Activated naive CD8-positive, alpha-beta T cell treated with anti-CD3 and anti-CD28 coated beads, Interleukin-2, amount 10 ng/mL, durations not matched to agents 7 days and 5 days (primary cell): Measurements from ENCODE around the gene RTN4. TPM values are rescaled to one million over a fixed set of nuclear protein-coding genes. Genes with fewer than 3 reads are reported as not detected.

Experiments
- ATAC-seq: fragments of 150-1000 bp; cut with Tn5 transposase; one replicate; pipeline ENCODE4 v1.10.0; 2021; ENCODE audit warnings: low read depth, moderate library complexity
- POLR2A ChIA-PET: fragments of 350-600 bp; sonication (Branson Sonifier 250); formaldehyde crosslinking; loops from one replicate; lab custom pipeline; 2021; ENCODE audit warnings: antibody characterized with exemption; lab: Charles Lee
- DNase-seq: peaks from one replicate; pipeline ENCODE4 v3.0.0; 2021
- H3K27ac Mint-ChIP-seq: one replicate; pipeline ENCODE4 v1.8.0; 2022; ENCODE audit warnings: mild to moderate bottlenecking, mixed read lengths
- H3K27me3 Mint-ChIP-seq: one replicate; pipeline ENCODE4 v1.8.0; 2022; ENCODE audit warnings: mild to moderate bottlenecking, moderate library complexity, mixed read lengths
- H3K36me3 Mint-ChIP-seq: one replicate; pipeline ENCODE4 v1.8.0; 2021; ENCODE audit warnings: mild to moderate bottlenecking, mixed read lengths
- H3K4me1 Mint-ChIP-seq: one replicate; pipeline ENCODE4 v1.8.0; 2021; ENCODE audit warnings: mixed read lengths
- H3K4me3 Mint-ChIP-seq: one replicate; pipeline ENCODE4 v1.8.0; 2022; ENCODE audit warnings: mild to moderate bottlenecking, moderate library complexity, mixed read lengths
- H3K9me3 Mint-ChIP-seq: one replicate; pipeline ENCODE4 v1.8.0; 2021; ENCODE audit warnings: mixed read lengths
- total RNA-seq, 2 experiments: library from RNA; stranded (reverse); gene quantifications; one replicate each; pipeline ENCODE4 v1.2.3, GENCODE V29; 2021

RTN4 gene
- total RNA-seq, 2 experiments from 2014 or later, result 82.2 to 88.2 TPM

GRCh38 chr2:54952425-54952824 lies 97.8 kb downstream of the RTN4 start:
- no peak for ATAC-seq
- no peaks in the 10 kb centered on the region for H3K9me3 Mint-ChIP-seq

DNA sequence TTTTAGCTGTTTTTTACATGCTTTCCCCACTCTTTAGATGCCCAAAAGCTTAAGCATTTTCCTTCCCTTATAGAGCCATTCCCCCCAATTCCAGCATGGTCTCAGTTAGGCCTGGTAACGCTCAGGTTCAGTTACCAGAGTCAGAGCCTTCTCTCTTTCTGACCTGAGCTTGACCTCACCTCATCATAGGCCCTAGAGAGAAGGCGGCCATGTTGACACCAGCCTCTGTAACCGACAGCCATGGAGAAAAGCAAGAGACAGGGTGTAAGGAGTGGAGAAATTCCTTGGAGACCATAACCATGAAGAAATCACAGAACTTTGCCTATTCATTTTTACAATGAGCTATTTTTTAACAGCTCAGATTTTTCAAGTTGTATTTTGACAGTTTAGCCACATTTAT lies 99.4 kb downstream of the RTN4 start:
- Mint-ChIP-seq H3K9me3 (no peaks in the 10 kb centered on the region), H3K4me3 (no peak overlapping the region), H3K27me3 (peaks cover 2% of the 10 kb centered on the region), H3K4me1 (peaks cover 5% of the 10 kb centered on the region), H3K36me3 (no peaks in the 10 kb centered on the region), H3K27ac (no peak overlapping the region)
- ATAC-seq, result no peak
- POLR2A ChIA-PET, result no interaction called here
- DNase-seq, result no peak

More at GRCh38 chr2:54952425-54952824, 97.8 kb downstream of the RTN4 start:
- DNase-seq, result no peak
- Mint-ChIP-seq H3K4me3 (no peak overlapping the region), H3K36me3 (no peaks in the 10 kb centered on the region), H3K4me1 (peaks cover 3% of the 10 kb centered on the region), H3K27ac (no peak overlapping the region), H3K27me3 (no peaks in the 10 kb centered on the region)
- POLR2A ChIA-PET, result no interaction called here

GRCh38 chr2:54949431-54949830 lies 100.8 kb downstream of the RTN4 start:
- DNase-seq (no peak), ATAC-seq (no peak)
- Mint-ChIP-seq H3K27me3 (peaks cover 2% of the 10 kb centered on the region), H3K4me3 (no peak overlapping the region), H3K36me3 (no peaks in the 10 kb centered on the region), H3K9me3 (no peaks in the 10 kb centered on the region), H3K27ac (no peak overlapping the region), H3K4me1 (peaks cover 6% of the 10 kb centered on the region)
- POLR2A ChIA-PET, result no interaction called here

GRCh38 chr2:54948120-54948519 lies 102.1 kb downstream of the RTN4 start:
- no peak overlapping the region for H3K27ac Mint-ChIP-seq
- peaks cover 2% of the 10 kb centered on the region for H3K27me3 Mint-ChIP-seq
- no peaks in the 10 kb centered on the region for H3K36me3 Mint-ChIP-seq
- DNase-seq, result no peak
- POLR2A ChIA-PET, result no interaction called here
- peaks cover 6% of the 10 kb centered on the region for H3K4me1 Mint-ChIP-seq
- H3K9me3 Mint-ChIP-seq, result no peaks in the 10 kb centered on the region
- no peak overlapping the region for H3K4me3 Mint-ChIP-seq
- ATAC-seq, result no peak

DNA sequence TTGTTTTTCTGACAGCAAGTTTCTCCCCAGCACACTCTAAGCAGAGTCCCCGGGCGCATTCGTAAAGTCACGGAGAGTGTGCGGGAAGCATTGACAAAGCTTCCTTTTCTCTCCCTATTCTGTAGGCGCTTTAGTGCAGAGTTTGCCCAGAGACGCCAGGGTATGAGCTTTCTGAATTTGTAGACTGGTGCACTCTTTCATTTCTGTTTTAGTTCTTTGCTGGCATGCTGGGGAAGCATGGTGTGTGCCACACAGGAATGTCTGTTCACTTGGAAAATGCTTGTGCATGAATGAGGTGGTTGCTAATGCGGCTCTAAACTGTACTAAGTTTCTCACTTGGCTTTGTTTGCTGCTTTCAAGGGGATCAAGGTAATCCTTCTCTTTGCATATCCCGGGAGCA lies 102.6 kb downstream of the RTN4 start:
- ATAC-seq (no peak), DNase-seq (no peak)
- H3K27me3 Mint-ChIP-seq, result peaks cover 2% of the 10 kb centered on the region
- no peaks in the 10 kb centered on the region for H3K9me3 Mint-ChIP-seq
- H3K36me3 Mint-ChIP-seq, result no peaks in the 10 kb centered on the region
- H3K27ac Mint-ChIP-seq, result no peak overlapping the region
- no peak overlapping the region for H3K4me3 Mint-ChIP-seq
- H3K4me1 Mint-ChIP-seq, result peaks cover 6% of the 10 kb centered on the region
- POLR2A ChIA-PET, result no interaction called here

DNA sequence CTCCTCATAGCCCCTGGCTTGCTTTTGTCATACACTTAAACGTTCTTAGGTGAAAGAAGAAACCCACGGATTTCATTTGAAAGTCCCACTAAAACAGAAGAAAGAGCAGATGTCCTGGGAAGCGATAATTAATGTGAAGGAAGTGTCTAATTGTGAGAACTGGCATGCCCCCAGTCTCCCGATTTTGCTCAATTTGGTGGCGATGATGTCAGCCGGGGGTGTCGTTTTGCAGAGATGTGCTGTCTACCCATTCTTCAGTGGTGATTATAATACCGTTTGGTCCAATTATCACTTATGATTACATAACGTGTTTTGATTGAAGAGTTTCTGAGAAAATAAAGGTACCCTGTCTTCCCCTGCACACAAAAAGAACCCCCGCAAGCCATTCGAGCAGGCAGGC lies 103.1 kb downstream of the RTN4 start:
- POLR2A ChIA-PET, result no interaction called here
- ATAC-seq (no peak), DNase-seq (no peak)
- Mint-ChIP-seq H3K4me1 (peaks cover 6% of the 10 kb centered on the region), H3K9me3 (no peaks in the 10 kb centered on the region), H3K27ac (no peak overlapping the region), H3K4me3 (no peak overlapping the region), H3K27me3 (peaks cover 2% of the 10 kb centered on the region), H3K36me3 (no peaks in the 10 kb centered on the region)

DNA sequence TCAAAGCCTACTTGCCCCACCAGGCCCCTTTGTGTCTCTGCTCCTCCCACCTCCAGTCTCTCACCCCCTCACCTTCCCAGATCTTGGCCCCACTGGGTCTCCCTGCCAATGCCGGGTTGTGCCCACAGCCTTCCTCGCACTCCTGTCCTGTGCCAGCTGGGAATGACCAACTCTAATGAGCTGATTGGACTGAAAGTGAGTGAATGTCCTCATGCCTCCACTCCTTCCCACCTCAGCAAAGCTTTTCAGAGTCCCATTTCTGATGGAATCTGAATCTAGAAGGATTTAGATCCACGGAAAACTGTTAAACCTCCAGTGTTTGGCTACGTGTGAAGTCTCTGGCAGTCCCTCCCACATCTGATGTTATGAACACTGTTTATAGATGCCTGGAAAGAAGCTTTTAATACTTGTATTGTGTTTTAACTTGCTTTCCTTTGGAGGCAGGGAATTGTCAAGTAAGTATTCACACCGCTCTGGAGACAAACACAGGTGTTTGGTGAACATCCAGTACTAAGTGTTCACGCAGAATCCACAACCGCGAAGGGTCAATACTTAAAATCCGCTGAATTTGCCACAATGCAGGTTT lies 103.9 kb downstream of the RTN4 start:
- Mint-ChIP-seq H3K27ac (no peak overlapping the region), H3K4me3 (no peak overlapping the region)
- no peak for DNase-seq

DNA sequence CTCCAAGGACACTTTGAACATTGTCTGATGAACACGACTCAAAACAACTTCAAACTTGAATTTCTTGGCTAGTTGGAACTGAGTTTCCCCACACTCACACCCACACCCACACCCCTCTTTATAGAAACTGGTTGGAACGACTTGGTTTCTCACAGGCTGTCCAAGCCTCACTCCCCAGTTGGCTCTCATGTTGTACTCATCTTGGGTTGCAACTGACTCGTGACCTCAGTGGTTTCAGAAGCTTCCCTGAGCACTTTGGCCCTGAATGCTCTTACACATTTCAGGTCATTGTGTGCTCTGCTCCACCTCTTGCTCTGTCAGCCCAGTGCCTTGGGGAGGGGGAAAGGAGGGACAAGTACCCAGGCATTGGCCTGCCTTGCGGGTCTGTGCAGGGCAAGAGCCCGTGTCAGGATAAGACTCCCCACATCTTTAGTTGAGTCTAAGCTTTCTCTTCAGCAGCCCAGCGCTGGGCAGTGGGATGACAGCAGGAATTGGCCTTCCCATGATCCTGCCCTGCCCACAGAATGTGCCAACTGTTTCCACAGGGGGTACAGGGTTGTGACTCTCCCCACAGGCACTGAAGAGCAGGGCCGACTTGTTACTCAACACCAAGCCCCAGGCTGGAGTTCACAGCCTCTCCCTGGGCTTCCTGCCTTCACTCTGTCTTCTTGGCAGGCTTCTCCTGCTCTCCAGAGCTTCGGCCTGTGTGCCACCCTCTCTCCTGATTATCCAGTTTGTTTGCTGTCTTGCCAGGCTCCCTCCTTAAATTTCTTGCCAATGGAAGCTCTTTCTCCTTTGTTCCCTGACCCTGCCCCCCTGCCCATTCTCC lies 104.6 kb downstream of the RTN4 start:
- Mint-ChIP-seq H3K4me3 (no peak overlapping the region), H3K9me3 (no peaks in the 10 kb centered on the region), H3K4me1 (peaks cover 6% of the 10 kb centered on the region), H3K27ac (peak overlapping the region; percentile 64), H3K27me3 (peaks cover 2% of the 10 kb centered on the region), H3K36me3 (no peaks in the 10 kb centered on the region)
- POLR2A ChIA-PET, result interaction anchor here (2.1 kb wide), 1 partner anchor 105 kb away, joined by 5 read pairs; the partner anchor contains the start of gene RTN4
- no peak for DNase-seq
- no peak for ATAC-seq

More for the DNA sequence above, 103.9 kb downstream of the RTN4 start:
- peaks cover 2% of the 10 kb centered on the region for H3K27me3 Mint-ChIP-seq
- ATAC-seq, result no peak
- peaks cover 6% of the 10 kb centered on the region for H3K4me1 Mint-ChIP-seq
- no peaks in the 10 kb centered on the region for H3K36me3 Mint-ChIP-seq
- H3K9me3 Mint-ChIP-seq, result no peaks in the 10 kb centered on the region
- POLR2A ChIA-PET, result interaction anchor here (2.1 kb wide), 1 partner anchor 104 kb away, joined by 5 read pairs; the partner anchor contains the start of gene RTN4

- H3K4me3 Mint-ChIP-seq, result no peak overlapping the region
- DNase-seq (no peak), ATAC-seq (no peak)
- H3K9me3 Mint-ChIP-seq, result no peaks in the 10 kb centered on the region
- POLR2A ChIA-PET, result interaction anchor here (2.1 kb wide), 1 partner anchor 105 kb away, joined by 5 read pairs; the partner anchor contains the start of gene RTN4
- H3K36me3 Mint-ChIP-seq, result no peaks in the 10 kb centered on the region
- H3K27me3 Mint-ChIP-seq, result peaks cover 2% of the 10 kb centered on the region
- H3K27ac Mint-ChIP-seq, result no peak overlapping the region
- peaks cover 6% of the 10 kb centered on the region for H3K4me1 Mint-ChIP-seq
Observed at GRCh38 chr2:54944724-54945326, 105.4 kb downstream of the RTN4 start.

- H3K36me3 Mint-ChIP-seq, result no peaks in the 10 kb centered on the region
Observed at GRCh38 chr2:54942373-54942772, 107.9 kb downstream of the RTN4 start.

DNA sequence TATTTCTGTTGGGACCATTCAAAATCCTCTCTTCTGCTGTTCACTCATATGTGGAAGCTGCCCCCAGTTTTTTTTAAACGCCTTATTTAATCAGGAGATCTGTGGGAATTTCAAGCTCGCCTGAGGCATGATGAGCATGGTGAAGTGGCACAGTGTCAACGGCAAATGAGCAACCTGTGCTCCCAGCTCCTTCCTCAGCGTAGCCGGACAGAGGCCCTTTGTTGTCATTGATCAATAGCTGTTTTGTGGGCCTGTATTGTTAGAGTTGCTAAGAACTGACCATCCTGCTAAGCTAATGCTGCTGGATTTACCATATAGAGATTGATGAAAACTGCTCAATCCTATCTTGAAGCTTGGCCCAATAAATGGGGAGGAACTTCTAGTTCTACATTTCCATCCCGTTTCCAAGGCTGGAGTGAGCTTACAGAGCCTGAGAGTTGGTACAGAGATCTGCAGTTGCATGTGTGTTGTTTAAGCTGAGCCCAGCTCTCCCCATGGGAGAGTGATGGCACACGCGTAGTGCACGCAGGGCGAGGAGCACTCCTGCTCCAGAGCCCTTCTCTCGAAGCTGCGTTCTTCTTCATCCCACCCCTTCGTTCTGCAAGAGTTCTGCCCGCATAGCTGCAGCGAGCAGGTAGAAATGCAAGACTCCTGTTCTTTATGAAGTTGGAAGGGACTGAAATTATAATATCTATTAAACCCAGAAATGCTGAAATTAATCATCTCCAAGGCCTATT lies 108.8 kb downstream of the RTN4 start:
- Mint-ChIP-seq H3K4me3 (no peak overlapping the region), H3K27me3 (peaks cover 2% of the 10 kb centered on the region), H3K4me1 (peaks cover 6% of the 10 kb centered on the region), H3K36me3 (no peaks in the 10 kb centered on the region), H3K27ac (no peak overlapping the region), H3K9me3 (peaks cover 5% of the 10 kb centered on the region)
- no peak for DNase-seq
- POLR2A ChIA-PET, result no interaction called here
- ATAC-seq, result no peak

More at GRCh38 chr2:54942373-54942772, 107.9 kb downstream of the RTN4 start:
- DNase-seq (no peak), ATAC-seq (peak; percentile 88)
- H3K4me1 Mint-ChIP-seq, result peaks cover 6% of the 10 kb centered on the region
- peaks cover 5% of the 10 kb centered on the region for H3K9me3 Mint-ChIP-seq
- H3K27ac Mint-ChIP-seq, result no peak overlapping the region
- H3K4me3 Mint-ChIP-seq, result no peak overlapping the region
- POLR2A ChIA-PET, result no interaction called here
- peaks cover 2% of the 10 kb centered on the region for H3K27me3 Mint-ChIP-seq

GRCh38 chr2:54940723-54941122 lies 109.5 kb downstream of the RTN4 start:
- ATAC-seq, result no peak
- Mint-ChIP-seq H3K4me1 (peaks cover 3% of the 10 kb centered on the region), H3K27ac (no peak overlapping the region), H3K9me3 (peaks cover 5% of the 10 kb centered on the region), H3K4me3 (no peak overlapping the region), H3K36me3 (no peaks in the 10 kb centered on the region), H3K27me3 (no peaks in the 10 kb centered on the region)
- POLR2A ChIA-PET, result no interaction called here
- DNase-seq, result no peak
